Ascending aorta (tissue), 2 donors: ENCODE results near the gene TSPAN17. TPM values are rescaled to one million over a fixed set of nuclear protein-coding genes. Genes with fewer than 3 reads are reported as not detected.
"Not testable (repeated sequence)": the region's sequence is repeated elsewhere in the genome, so short reads cannot be mapped to it uniquely, and the experiment has no call there.

ENCODE experiments used
- DNase-seq, 2 donors: peaks; one replicate each; pipeline ENCODE4 v3.0.0-alpha.2; 2019; ENCODE audit warnings: low spot score in 2 of 2
- H3K27ac ChIP-seq, 2 donors: fragments of 200-600 bp; sonication (generic); one replicate each; pipeline ENCODE4 v1.5.1; 2016 to 2017; ENCODE audit warnings: mild to moderate bottlenecking in 1 of 2
- H3K27me3 ChIP-seq: fragments of 200-600 bp; sonication (generic); one replicate; pipeline ENCODE4 v1.5.1; 2017
- H3K36me3 ChIP-seq, 2 donors: fragments of 200-600 bp; sonication (generic); one replicate each; pipeline ENCODE4 v1.5.1; 2016
- H3K4me1 ChIP-seq, 2 donors: fragments of 200-600 bp; sonication (generic); one replicate each; pipeline ENCODE4 v1.5.1; 2016 to 2017; ENCODE audit warnings: mild to moderate bottlenecking in 1 of 2
- H3K4me3 ChIP-seq, 2 donors: fragments of 200-600 bp; sonication (generic); one replicate each; pipeline ENCODE4 v1.5.1; 2016 to 2017; ENCODE audit warnings: mild to moderate bottlenecking in 1 of 2
- H3K9me3 ChIP-seq, 2 donors: fragments of 200-600 bp; sonication (generic); one replicate each; pipeline ENCODE4 v1.5.1; 2016
- CTCF ChIP-seq, 3 experiments: fragments of 200-600 bp in 2 of 3; fragments of 450-650 bp in 1 of 3; sonication (generic) in 2 of 3; IDR thresholded peaks; one replicate each; pipeline ENCODE4 v1.5.1; 2016 to 2019; ENCODE audit warnings: antibody characterized with exemption in 3 of 3, mild to moderate bottlenecking in 1 of 3, moderate library complexity in 1 of 3
- intact Hi-C: fragments of 100-400 bp; cut with DNase I; formaldehyde crosslinking; loops from one replicate; pipeline ENCODE4 v1.15.1; 2023
- total RNA-seq: library from RNA; depleted of rRNA; stranded (reverse); fragments of >200 nt; gene quantifications from one replicate; pipeline ENCODE4 v1.1.0, GENCODE V29; 2016

Gene TSPAN17
- total RNA-seq, 1 donor from 2014 or later = 32.7 TPM

DNA sequence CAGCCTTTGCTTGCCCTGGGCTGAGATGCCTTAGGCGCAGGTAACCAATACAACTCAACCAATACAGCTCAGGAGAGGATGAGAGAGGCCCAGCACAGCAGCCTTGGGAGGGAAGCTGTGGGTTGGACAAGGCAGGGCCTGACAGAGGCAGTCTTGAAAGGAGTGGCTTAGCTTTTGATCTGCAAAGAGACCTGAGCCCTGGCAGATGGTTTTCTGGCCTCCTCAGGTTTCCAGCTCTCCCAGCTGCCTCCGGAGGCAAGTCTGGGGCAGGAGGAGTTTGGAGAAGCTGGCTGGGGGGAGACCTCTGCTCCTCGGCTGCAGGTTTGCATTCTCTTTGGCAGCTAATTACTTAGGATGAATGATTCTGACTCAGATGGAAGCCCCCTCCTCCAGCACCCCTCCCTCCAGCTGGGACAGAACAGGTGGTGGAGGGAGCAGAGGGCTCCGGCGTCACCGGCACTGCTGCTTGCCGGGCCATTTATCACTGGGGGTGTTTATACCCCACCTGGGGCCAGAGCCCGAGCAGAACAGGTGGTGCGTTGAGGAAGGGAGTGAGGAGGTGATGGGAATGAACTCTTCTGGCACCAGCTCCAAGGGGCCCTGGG is 50.8 kb downstream of the TSPAN17 start:
- no peak for TF ChIP-seq CTCF (IDR thresholded peaks at IDR 0.05)
- H3K36me3 ChIP-seq = no peaks in the 10 kb centered on the region
- H3K27me3 ChIP-seq = no peaks in the 10 kb centered on the region
- no peak overlapping the region for H3K27ac ChIP-seq
- DNase-seq = no peak
- no peaks in the 10 kb centered on the region for H3K9me3 ChIP-seq
- intact Hi-C loops = no loop called here
- H3K4me1 ChIP-seq = no peaks in the 10 kb centered on the region
- H3K4me3 ChIP-seq = no peak overlapping the region

GRCh38 chr5:176699446-176699845 is 52.2 kb downstream of the TSPAN17 start:
- H3K4me1 ChIP-seq, DNase-seq, H3K4me3 ChIP-seq, H3K27ac ChIP-seq, H3K9me3 ChIP-seq, H3K36me3 ChIP-seq, H3K27me3 ChIP-seq, intact Hi-C loops: not testable (repeated sequence)

DNA sequence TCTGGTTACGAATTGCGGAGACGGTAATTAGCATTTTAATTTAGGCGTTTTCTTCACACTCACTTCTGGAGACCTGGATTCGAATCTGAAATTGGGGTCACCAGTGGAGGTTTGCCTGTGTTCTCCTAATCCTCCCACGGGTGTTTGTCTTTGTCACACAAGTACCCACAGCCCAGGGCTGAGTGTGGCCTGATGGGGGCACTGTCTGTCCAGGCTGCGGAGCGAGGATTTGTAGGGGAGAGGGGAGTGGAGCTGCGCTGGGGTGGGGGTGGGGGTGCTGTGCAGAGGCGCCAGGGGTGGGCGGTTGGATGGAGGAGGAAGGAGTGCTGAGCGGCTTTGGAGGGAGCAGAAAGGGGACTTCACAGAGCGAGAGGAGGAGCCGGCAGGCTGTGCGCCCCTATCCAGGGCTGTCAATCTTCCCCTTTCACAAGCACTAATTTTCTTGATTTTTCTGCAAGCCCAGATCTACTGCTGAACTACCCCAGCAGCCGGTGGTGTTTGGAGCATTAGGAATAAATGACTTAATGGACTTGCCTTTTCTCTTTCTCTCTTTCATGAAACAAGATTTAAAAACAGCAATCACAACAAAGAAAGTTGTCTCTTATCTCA is 53.1 kb downstream of the TSPAN17 start:
- no peak for TF ChIP-seq CTCF (IDR thresholded peaks at IDR 0.05)
- no peak overlapping the region for H3K27ac ChIP-seq
- no peak overlapping the region for H3K4me3 ChIP-seq
- no peaks in the 10 kb centered on the region for H3K36me3 ChIP-seq
- no peaks in the 10 kb centered on the region for H3K27me3 ChIP-seq
- intact Hi-C loops = no loop called here
- no peak for DNase-seq
- no peaks in the 10 kb centered on the region for H3K9me3 ChIP-seq
- H3K4me1 ChIP-seq = no peaks in the 10 kb centered on the region

GRCh38 chr5:176702671-176703641 is 55.7 kb downstream of the TSPAN17 start:
- no peaks in the 10 kb centered on the region for H3K27me3 ChIP-seq
- TF ChIP-seq CTCF (IDR thresholded peaks at IDR 0.05) = no peak
- H3K36me3 ChIP-seq = no peaks in the 10 kb centered on the region
- no peaks in the 10 kb centered on the region for H3K4me1 ChIP-seq
- no peak overlapping the region for H3K4me3 ChIP-seq
- no peak overlapping the region for H3K27ac ChIP-seq
- intact Hi-C loops = no loop called here
- no peak for DNase-seq
- no peaks in the 10 kb centered on the region for H3K9me3 ChIP-seq

GRCh38 chr5:176703857-176704256 is 56.6 kb downstream of the TSPAN17 start:
- H3K4me3 ChIP-seq = no peak overlapping the region
- no peaks in the 10 kb centered on the region for H3K9me3 ChIP-seq
- intact Hi-C loops = no loop called here
- H3K27ac ChIP-seq = no peak overlapping the region
- H3K36me3 ChIP-seq = no peaks in the 10 kb centered on the region
- no peaks in the 10 kb centered on the region for H3K4me1 ChIP-seq
- H3K27me3 ChIP-seq = no peaks in the 10 kb centered on the region
- no peak for TF ChIP-seq CTCF (IDR thresholded peaks at IDR 0.05)
- no peak for DNase-seq

- Histone ChIP-seq H3K4me3 (no peak overlapping the region), H3K4me1 (no peaks in the 10 kb centered on the region), H3K27ac (no peak overlapping the region), H3K36me3 (no peaks in the 10 kb centered on the region), H3K27me3 (no peaks in the 10 kb centered on the region), H3K9me3 (no peaks in the 10 kb centered on the region)
- intact Hi-C loops = no loop called here
- DNase-seq = no peak
- TF ChIP-seq CTCF (IDR thresholded peaks at IDR 0.05) = no peak
These were observed 57.1 kb downstream of the TSPAN17 start for GRCh38 chr5:176704355-176704754.
